GM12801 (cell line): ENCODE measurements around the gene FXR2.

Experiments
- CTCF ChIP-seq: IDR thresholded peaks from one replicate; pipeline ENCODE4 v1.5.1; 2011; ENCODE audit warnings: control low read depth; ENCODE audit not compliant: insufficient read length; ENCODE audit errors: extremely low read depth

Gene FXR2

GRCh38 chr17:7589891-7590691, 24.6 kb downstream of the FXR2 start, which contains the start of gene SOX15:
Gene SOX15, minus strand, starts transcription at chr17:7590094. Its CDS starts 418 bp downstream, at chr17:7589676.
- no peak for TF ChIP-seq CTCF

- TF ChIP-seq CTCF: no peak
Measured at GRCh38 chr17:7589204-7589868, 25.4 kb downstream of the FXR2 start.

- no peak for TF ChIP-seq CTCF
Measured at GRCh38 chr17:7588553-7589203, 26.0 kb downstream of the FXR2 start.

GRCh38 chr17:7587420-7588151, 27.1 kb downstream of the FXR2 start:
- TF ChIP-seq CTCF: no peak

GRCh38 chr17:7586673-7587419, 27.9 kb downstream of the FXR2 start:
- no peak for TF ChIP-seq CTCF

GRCh38 chr17:7583253-7584109, 31.2 kb downstream of the FXR2 start, which contains the start of gene MPDU1:
Gene MPDU1, plus strand, starts transcription at chr17:7583852. Its CDS starts 11 bp downstream, at chr17:7583863.
- no peak for TF ChIP-seq CTCF
